ENCODE measurements around the gene BCL6.
A peak's percentile ranks its signal among the peaks of the same experiment; 100 is the strongest.
"Not testable (repeated sequence)": the region's sequence is repeated elsewhere in the genome, so short reads cannot be mapped to it uniquely, and the experiment has no call there.

The BCL6 gene

DNA sequence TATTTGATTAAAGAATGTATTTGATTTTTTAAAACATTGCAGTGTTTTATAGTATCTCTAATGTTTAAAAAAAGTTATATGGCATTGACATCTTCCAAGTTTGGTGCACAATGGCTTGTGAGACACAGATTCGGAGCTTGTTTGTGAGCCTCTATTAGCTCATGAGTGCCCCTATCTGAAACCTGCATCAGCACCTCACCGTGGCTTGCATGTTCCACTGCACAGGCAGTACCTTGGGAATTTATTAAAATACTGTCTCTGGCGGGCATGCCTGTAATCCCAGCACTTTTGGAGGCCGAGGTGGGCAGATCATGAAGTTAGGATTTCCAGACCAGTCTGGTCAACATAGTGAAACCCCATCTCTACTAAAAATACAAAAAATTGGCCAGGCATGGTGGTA, 36.1 kb downstream of the BCL6 start:
- no peak for DNase-seq

DNA sequence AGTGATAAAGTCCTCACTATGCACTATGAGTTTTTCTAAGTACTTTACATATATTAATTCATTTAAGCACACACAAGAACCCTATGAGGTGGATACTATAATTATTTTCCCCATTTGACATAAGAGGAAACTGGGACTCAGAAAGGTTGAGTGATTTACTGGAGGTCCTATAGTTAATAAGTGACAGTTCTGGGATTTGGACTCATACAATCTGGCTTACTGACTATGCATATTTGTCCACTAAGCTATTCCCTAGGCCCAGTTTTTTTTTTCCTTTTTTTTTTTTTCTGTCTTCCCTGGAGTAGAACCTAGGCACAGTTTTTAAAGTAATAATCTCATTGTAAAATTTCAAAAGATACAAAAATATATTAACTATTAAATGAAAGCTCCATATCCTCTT, 36.6 kb downstream of the BCL6 start:
- DNase-seq, result no peak

DNA sequence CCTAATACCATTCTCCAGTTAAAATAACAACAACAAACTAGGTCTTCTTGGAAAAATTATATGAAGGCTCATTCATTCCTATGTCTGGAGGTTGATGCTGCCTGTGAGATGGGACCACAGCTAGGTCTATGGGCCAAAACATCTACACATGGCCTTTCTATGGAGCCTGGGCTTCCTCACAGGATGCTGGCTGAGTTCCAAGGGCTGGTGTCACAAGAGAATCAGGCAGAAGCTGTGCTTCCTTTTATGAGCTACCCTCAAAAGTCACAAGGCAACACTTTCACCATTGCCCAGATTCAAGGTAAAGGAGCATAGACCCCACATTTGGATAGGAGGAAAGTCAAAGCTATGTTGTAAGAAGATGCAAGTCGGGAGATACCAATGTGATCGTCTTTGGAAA, 38.3 kb downstream of the BCL6 start:
- no peak for DNase-seq

DNA sequence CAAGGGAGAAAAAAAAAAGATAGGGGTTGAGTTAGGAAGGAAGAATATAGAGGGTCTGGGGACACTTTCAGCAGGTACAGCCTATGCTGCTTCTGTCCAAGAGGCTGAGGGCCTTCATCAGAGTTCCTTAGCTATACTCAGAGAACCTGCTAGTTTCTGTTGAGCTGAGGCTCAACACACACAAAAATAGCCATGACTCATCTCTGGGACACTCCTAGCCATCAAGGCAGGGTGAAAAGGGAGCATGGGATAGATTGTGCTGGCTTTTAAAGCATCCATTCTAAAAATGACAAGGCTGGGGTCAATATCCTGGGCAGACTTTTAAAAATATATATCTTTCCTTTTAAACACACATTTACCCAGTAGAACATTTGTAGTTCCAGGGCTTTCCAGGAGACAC, 40.1 kb downstream of the BCL6 start:
- no peak for DNase-seq

DNA sequence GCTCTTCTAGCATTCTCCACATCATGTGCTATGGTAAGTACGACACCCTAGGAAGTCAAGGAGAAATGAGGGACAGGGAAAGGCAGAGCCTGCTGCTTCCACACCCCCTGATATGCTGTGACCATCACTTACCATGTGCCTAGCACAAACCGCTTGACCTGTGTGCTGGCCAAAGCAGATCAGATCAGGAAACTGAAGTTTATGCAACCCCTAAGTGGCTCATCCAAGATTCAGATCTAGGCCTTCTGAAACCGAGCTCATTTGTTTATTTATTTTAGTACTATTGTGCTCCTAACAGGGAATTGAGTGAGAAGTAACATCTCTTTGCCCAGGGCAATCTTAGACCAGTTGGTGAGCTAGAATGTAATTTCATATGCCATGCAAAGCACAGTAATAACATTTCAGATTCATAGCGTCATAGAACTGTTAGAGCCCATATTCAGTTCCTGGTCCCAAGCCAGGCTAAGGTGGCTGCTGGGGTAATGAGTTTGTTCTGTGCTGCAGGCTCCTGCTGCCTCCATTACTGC, 42.7 kb downstream of the BCL6 start, which contains the start of gene RTP2:
Gene RTP2, minus strand, starts transcription at position 51 of the 527 bp plus-strand sequence. CDS start 429 bp downstream, outside the sequence.
- no peak for DNase-seq

DNA sequence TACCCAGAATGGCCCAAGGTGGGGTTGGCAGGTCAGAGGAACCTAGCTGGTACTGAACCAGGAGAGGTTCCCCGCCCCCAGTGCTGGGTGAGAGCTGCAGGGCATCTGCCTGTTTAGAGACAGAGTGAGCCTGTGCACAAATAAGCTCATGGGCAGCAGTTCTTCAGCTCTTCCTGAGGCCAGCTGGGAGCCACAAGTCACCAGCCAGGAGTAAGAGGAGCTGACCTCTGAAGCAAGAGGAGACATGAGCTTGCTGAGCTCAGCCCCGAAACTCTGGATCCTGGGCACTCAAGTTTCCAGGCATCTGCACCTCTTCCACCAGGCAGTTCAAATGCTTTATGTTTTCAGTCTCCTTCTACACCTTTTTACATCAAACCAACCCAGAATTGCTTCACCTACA, 45.0 kb downstream of the BCL6 start:
- DNase-seq, result no peak

DNA sequence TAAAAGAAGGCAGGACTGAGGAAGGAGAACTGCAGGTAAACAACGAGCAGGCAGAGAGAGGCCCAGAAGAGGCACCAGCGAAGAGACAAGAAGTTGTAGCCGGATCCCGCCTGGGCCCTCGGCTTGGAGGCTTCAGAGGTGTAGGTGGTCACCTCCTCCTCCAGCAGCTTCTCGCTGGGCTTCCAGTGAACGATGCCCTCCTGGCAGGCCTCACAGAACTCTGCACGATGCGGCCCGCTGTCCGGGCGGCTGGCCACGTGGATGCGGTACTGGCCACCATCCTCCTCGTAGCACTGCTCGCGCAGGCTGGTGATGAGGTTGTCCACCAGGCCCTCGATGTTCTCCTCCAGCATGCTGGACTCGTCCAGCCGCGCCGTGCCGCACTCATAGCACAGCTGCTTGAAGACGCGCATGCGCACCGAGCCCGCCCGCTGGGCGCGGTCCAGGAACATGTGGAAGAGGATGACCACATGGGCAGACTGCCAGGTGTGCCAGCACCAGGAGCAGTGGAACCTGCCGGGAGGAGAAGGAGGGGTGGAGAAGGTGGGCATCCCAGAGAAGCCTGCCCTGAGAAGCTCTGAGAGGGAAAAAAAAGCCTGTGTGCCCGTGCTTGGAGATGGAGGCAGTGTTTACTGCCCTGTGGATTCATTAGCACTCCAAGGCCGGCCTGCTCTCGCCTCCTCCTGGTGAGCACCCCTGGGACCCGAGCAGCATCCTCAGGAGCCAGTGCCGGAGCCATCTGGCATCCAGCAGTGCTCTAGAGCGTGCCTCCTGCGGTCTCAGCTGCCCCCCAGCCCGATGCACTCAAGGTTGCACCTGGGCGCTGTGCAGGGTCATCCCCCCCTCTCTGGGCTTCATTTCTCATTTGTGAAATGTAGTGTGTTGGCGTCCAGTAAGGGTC, 46.5 kb downstream of the BCL6 start:
- no peak for DNase-seq

DNA sequence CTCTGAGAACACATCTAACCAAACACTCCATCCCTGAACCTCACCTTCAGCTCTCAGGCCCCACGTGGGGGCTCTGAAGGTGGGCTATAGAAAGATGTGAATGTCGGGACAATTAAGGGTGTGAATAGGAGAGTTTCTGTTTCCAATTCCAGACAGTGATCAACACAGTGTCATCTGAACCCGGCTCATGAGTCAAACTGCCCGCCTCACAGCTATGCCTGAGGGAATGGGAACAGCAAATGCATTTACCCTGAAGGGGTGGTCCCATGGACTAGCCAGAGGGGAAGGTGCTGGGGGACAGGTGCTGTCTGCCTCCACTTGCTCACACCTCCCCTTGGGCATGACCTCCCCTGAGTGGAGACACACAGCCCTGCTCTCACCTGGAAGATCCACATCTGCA, 49.2 kb downstream of the BCL6 start:
- no peak for DNase-seq

DNA sequence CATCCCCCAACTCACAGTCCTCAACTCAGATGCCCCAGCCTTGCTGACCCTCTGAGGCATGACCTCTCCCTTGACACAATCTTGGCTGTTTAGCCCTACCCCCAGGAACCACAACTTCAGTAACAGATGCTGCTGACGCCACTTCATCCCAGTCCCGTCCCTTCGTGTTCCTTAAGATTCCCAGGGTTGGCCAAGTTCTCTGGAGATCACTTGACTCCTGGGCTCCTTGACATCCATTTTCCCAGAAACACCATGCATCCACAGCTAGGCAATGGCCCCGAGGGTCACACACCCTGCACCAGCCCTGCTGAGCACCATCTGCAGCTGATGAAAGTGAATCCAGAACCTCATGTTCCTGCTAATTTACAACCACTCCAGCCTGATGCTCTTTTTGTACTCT, 49.8 kb downstream of the BCL6 start:
- no peak for DNase-seq

DNA sequence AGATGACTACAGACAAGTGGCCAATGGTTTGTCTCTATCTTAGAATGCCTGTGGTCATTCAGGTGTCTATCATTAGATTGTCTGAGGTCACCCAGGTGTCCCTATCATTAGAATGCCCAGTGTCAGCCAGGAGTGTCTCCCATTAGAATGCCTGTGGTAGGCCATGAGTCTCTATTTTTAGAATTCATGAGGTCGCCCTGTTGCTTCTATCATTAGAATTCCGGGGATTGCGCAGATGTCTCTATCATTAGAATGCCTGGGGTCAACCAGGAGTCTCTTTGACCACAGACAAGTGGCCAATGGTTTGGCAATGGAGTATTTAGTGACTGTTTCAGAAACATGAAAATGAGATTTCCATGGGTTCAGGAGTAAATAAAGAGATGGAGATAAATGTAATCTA, 50.5 kb downstream of the BCL6 start:
- no peak for DNase-seq

DNA sequence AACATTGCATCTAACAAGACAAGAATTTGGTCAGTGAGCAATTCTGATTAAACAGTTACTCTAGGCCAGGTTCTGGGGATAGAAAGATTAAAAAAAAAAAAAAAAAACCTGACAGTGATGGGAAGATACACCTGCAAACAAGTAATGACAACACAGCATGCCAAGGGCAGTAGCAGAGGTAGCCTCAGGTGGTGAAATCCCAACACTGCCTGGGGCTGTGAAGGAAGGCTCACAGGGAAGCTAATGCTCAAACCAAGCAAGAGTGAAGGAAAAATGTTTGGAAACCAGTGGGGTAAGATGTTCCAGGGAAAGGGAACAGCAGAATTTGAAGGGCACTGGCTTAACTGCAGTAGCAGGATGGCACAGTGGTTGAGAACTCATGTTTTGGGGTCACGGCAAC, 51.8 kb downstream of the BCL6 start:
- no peak for DNase-seq

DNA sequence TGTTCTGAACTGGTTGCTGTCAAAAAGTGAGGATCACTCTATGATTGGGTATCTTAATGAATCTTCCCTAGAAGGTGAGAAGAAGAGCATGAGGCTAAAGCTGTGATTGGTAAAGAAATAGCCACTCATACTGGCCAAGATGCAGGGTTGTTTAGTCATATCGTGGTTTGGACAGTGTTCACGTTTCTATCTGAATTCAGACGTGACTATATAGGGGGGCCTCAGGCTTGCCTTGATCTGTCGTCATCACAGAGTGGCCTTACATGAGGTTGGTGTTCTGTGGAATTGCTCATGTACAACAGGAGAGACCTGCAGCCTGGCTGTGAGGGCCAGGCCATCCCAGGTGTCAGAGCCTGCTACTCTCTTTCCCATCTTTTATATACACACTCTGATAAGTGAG, 55.3 kb downstream of the BCL6 start:
- no peak for DNase-seq

DNA sequence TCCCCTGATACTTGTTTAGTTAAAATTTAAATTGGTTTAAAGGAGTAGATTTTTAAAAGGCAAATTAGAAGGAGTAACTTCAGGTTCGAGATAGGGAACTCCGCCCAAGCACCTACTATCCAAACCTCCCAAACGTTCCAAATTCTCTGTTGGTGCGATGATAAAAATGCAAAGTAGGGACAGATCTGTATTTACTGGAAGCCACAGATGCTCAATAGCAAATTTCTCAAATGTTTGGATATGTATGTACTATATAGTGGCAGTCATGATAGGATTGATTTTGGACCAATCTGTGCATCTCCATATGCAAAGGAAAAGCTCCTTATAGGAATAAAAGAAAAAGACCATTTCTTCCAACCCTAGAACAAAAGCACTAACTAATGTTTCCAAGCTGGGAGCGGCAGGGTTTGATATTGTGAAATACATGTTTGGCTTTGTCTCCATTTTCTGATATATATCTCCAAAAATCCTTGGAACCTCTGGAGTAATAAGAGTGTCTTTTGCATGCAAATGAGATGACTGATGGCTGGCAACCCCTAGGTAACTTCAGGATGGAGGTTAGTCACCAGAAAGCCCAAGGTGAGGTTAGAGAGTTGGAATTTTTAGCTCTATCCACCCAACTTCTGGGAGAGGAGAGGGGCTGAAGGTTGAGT, 58.5 kb downstream of the BCL6 start:
- DNase-seq, result no peak

DNA sequence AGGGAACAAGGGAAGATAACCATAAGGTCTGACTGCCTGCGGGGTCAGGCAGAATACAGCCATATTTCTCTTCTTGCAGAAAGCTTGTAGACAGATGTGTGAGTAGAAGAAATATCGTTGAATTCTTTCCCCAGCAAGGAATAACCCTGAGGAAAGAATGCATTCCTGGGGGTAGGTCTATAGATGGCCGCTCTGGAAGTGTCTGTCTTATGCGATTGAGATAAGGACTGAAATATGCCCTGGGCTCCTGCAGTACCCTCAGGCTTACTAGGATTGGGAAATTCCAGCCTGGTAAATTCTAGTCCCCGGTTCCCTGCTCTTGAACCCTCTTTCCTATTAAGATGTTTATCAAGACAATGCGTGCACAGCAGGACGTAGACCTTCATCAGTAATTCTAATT, 59.3 kb downstream of the BCL6 start:
- DNase-seq, result no peak

DNA sequence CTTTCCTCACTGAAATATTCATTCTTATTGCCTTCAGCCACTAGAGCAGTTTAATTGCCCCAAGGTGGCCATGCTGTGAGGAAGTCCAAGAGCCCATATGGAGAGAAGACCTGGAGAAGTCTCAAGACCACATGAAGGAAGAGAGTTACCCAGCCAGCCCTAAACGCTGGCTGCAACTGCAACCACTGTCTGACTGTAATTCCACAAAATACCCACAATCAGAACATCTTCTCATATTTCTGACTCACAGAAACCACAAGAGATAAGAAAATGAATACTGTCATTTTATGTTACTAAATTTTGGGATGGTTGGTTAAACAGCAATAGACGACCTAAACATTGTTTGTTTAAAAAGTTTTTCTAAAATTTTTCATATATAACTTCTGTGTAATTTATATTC, 60.4 kb downstream of the BCL6 start:
- DNase-seq, result no peak

DNA sequence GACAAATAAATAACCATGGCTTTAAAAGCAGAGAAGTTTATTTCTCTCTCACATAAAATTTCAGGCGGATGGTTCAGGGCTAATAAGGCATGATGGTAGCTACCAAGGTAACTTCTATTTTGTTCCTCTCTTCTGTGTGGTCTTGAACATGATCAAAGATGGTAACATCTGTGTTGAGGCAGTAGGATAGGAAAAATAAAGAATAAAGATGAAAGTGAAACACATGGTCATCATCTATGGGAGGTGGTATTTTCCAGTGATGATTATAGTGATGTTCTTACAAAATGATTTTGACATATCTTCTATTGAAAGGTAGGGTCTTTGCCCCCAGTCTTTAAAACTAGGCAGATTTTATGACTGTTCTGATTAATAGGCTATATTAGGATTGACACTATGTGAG, 60.8 kb downstream of the BCL6 start:
- no peak for DNase-seq

DNA sequence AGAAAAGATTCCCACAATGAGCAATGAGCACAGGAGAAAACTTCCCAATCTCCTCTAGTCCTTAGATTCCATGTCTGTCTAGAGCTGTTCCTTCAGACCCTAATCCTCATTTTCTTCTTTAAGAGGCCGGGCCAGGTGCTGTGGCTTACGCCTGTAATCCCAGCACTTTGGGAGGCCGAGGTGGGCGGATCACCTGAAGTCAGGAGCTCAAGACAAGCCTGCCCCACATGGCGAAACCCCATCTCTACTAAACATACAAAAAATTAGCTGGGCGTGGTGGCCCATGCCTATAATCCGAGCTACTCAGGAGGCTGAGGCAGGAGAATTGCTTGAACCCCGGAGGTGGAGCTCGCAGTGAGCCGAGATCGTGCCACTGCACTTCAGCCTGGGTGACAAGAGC, 63.5 kb downstream of the BCL6 start:
- DNase-seq, result not testable (repeated sequence)

DNA sequence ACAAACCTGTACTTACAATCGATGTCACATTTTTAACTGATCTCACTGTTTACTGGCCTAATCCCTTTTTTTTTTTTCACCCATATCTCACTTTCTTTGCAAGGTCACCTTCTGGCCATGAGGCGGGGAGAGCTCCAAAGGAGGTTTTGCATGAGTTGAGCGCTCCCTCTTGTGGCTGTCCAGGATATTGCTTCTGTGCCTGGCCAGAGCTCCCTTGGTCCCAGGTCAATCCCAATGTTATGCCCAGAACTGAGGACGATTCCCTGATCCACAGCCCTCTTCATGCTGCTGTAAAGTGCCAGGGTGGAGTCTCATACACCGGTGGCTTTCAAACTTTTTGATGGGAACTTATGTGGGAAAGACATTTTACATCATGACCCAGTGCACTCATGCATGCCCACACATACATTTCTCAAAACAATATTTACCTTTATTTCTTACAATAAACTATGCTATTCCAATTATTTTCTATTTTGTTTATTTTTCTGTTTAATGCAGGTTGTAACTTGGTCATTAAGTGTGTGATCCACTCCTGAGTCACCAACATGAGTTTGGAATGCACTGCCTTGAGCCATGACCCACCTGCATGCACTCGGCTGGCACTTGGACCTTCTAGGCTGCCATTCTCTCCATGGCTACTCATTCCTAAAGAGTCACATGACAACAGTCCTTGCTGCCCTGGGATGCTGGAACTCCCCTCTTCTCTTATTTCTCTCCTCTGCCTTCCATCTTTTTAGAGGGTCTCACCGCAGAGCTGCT, 65.5 kb downstream of the BCL6 start:
- peak; percentile 73 for DNase-seq

DNA sequence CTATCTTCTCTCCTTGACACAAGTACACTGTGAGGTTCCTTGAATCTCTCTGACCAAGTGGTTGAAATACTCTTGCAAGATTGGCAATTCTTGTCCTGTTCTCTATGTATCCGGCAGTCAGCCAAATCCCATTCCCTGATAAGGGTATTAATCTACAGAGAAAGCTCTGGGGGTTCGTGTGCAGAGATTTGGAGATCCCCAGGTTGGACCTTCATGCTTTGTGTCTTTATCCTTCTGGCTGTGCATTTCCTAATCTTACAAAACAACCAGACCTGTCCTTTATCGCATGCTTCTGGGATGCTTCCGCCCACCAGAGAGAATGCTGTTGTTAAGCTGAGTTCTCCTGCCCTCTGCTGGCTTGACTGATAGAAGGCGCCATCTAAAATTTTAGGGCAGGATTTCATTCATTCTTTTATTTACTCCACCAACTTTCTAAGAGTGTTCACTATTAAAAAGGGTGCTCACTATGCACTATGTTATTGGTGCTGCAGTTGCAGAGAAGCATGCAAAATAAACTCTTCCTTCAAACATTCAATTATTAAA, 66.5 kb downstream of the BCL6 start:
- DNase-seq, result peak; percentile 19

DNA sequence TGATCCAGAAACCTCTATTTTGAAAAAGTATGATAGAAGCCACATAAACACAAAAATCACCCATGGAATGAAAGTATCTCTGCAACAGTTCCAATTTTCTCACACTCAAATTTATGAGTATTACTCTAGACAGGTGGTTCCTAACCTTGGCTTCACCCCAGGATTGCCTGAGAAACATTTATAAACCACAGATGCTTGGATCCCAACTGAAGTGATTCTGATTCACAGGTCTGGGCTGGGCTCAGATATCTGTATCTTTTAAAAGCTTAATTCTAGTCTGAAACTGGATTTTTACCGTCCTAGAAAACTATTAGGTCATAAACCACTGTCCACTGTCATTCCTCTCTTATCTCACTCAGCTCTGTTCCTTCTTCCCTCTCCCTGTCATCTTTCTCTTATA, 67.7 kb downstream of the BCL6 start:
- DNase-seq, result no peak

DNA sequence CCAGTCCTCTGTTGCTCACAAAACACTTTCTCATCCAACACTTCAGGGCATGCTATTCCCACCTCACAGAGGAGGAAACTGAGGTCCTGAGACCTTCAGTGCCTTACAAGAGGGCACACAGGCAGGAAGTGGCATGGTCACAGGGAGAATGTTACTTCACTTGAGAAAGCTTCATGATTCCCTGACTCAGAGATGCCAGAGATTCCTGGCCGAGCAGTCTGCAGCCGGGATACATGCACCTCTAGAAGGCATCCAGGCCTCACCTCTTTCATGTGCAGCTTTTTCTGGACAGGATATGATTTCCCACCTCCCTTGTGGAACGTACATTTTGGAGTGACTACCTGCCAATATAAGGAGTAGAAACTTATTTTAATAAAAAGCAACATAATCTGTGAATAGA, 72.3 kb downstream of the BCL6 start:
- DNase-seq, result no peak
